Tongue (tissue), 2 donors: ENCODE data around the gene TRAF5. TPM values are rescaled to one million over a fixed set of nuclear protein-coding genes. Genes with fewer than 3 reads are reported as not detected.
A peak's percentile ranks its signal among the peaks of the same experiment; 100 is the strongest.

Experiments used
- DNase-seq: peaks from one replicate; pipeline ENCODE4 v3.0.0-alpha.2; 2015
- total RNA-seq: library from RNA; depleted of rRNA; stranded (reverse); fragments of >200 nt; gene quantifications from one replicate; pipeline ENCODE4 v1.2.3, GENCODE V29; 2014

TRAF5 gene
- total RNA-seq, 1 donor from 2014 or later = 24.0 TPM

DNA sequence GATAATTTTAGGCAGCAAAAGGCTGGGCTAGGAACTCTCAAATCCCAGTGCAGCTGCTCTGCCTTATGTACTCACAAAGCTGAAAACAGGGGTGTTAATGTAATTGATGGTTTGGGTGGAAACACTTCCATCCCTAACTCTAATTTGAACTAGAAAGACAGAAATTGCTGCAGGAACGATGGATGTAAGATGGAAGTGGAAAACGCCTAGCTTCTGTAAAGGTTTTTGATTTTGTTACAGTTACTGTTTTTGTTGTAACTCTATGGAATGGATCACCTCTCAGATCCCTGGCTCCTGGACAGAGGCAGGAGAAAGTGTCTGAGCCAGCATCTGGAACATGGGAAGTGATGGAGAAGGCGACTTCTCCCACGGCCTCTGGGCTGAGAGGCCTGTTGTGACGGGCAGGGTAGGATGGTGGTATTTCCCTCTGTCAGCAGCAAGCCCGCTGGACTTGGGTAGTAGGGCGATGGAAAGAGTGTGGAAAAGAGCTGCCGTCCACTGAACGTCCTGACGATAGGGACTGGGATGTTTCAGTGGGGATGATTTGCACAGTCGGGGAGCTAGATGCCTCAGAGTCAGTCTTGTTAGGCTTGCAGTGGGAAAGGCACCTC, 1.6 kb downstream of the TRAF5 start:
- no peak for DNase-seq

DNA sequence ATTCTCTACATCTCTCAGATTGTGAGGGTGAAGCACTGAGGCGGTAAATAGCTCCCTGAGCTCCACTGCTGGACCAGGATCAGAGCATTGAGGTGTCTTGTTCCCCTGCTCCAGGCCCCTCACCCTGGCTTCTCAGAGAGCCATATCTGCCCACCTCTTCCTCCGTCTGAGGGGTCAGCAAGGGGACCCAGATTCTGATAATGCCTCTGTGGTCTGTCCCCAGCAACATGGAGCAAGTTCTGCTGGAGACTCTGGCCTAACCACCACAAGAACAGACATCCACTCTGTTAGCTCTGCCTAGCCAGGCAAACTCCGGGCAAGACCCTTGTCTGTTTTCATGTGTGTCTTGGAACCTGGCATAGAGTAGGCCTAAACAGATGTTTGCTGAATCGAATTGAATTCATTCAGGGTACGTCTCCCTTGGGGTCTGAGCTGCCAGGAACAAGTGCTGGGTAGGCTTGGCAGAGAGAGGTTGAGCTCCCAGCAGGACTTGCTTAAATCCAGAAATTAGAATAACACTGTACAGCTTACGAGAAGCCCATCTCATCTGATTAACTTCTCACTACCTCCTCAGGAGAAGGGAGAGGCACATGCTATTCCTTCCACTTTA, 2.3 kb downstream of the TRAF5 start:
- DNase-seq = peak; percentile 41

DNA sequence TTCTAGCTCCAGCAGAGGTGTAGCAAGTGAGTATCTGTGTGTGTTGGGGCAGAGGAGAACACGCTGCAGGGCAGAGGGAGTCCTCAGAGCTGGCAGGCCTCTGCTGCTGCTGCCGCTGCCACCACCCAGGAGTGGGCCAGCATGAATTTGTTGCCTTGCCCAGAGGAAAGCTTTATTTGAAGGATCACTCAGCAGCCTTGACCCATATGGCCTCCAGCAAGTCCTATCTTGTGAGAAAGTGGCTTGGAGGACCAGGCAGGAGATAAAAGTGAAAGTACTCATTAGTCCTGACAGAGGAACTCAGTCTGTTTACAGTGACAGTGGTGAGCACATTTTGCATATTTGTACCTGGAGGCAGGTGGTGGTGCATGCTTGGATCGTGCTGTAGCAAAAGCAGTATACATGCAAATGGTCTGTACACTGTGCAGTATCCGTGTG, 3.1 kb downstream of the TRAF5 start:
- DNase-seq = no peak

DNA sequence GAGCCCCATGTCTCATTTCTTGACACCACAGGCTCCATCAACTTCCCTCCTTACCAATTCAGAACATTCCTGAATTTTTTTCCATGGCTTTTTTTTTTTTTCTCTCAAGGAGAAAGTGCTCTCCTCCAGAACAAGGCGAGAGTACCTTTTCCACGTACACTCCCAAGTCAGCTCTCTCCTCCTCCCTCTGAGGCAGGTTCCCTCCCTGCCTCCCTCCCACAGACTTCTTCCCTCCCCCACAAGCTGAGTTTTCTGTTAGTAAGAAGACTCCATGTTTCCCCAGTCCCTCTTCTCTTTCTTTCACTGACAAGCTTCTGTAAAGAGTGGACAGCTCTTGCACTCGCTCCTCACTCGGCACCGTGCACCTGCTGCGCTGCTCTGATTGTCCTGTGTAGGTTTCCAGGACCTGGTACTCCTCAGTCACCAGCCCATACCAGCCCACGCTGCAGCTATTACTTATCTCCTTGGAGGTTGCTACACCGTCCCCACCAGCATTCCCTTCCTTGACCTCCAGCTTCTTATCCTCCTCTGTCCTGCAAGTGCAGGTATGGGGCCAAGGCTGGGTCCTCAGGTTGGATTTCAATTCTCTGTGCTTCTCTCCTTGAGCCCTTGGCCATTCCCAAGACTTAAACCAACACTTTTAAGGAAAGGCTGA, 3.8 kb downstream of the TRAF5 start:
- no peak for DNase-seq

DNA sequence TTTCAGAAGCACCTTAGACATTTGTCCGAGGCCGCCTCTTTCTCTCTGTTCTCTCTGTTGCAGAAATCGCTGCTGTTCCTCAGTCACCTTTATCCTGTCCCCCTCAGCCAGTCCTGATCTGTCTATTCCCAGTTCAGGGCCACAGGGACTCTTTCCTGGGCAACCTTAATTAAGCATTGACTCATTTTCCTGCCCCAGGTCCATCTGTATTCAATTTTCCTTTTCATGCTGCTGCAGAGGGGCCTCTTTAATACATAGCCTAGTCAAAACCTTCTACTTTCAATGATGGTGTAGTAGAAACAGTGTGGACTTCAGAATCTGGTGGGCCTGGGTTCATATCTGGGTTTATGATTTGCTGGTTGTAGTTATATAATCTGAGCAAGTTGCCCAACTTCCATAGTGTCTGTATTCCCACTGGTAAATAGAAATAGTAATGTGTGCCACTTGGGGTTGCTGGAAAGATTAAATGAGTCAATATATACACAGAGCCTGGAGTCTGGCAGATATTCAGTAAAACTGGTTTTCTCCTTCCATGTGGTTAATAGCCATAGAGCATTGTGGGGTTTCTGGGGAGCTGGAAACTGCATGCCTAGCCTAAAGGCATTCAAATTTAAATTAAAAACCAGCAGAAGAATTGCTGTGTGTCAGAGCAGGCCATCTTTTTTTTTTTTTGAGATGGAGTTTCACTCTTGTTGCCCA, 4.5 kb downstream of the TRAF5 start:
- no peak for DNase-seq

DNA sequence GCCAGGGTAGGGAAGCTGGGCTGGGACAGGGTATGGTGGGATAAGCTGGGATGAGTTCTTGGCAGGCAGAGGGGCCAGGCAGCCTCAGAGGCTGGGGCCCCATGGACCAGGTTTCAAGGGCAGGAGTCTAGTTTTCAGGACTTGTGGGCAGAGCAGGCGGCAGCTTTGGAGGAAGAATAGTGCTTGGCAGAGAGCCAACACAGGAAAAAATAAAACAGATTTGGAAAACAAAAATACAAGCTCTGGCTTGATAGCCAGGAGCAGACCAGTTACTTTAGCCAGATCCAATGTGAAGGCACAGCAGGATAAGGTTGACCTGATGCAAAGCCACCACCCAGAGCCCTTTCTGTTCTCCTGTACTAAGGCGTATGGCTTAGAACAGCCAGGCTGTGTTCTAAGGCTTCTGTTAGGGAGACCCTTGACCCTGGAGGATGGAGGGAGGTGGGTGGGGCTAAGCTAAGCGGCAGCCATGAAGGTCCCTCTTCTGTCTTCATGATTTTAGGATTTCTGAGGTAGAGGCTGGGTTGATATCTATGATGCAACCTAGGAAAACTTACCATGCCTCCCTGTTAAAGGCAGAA, 5.5 kb downstream of the TRAF5 start:
- no peak for DNase-seq

DNA sequence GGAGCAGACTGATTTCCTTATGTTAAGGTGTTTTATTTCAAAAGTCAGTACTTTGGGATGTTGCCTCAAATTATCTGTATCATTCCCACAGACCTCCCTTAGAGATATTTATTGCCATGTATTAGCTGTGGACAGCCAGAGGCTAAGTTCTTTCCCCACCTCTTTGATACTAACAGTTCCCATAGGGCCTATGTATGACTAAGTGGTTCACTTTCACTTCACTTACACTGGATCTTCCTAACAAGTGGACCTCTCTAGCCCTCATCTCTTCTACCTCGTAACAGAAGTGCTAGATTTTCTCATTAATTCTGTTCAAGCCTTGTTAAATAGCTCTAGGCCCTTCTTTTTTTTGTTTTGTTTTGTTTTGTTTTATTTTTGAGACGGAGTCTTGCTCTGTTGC, 6.2 kb downstream of the TRAF5 start:
- no peak for DNase-seq

DNA sequence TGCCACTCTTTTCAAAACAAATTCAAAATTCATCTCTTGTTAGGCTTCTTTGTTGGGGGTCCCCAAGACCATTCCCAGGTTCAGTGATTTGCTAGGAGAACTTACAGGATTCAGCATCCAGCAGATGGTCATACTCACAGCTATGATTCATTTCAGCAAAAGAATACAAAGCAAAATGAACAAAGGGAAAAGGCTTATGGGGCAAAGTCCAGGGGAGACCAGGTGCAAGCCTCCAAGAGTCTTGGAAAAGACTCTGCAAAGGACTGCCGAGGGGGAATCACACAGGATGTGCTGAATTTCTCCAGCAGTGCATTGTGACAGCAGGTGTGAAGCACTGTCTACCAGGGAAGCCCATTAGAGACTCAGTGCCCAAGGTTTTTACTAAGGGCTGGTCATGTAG, 7.3 kb downstream of the TRAF5 start:
- DNase-seq = no peak

DNA sequence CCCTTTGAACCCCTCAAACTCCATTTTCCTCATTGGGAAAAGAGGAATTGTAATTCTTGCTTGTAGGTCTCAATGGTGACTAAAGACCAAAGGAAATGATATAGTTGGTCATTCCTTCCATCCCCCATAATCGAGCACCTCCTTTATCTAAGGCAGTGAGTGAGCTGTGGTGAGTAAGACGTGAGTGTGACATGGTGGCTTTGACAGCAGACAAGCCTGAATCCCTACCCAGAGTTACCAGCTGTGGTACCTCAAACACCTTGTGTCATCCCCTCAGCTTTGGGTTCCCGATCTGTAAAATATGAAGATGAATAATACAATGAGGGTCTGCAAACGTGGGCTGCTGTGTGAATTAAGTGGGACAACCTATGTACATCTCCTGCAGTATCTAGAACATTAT, 8.4 kb downstream of the TRAF5 start:
- DNase-seq = no peak

DNA sequence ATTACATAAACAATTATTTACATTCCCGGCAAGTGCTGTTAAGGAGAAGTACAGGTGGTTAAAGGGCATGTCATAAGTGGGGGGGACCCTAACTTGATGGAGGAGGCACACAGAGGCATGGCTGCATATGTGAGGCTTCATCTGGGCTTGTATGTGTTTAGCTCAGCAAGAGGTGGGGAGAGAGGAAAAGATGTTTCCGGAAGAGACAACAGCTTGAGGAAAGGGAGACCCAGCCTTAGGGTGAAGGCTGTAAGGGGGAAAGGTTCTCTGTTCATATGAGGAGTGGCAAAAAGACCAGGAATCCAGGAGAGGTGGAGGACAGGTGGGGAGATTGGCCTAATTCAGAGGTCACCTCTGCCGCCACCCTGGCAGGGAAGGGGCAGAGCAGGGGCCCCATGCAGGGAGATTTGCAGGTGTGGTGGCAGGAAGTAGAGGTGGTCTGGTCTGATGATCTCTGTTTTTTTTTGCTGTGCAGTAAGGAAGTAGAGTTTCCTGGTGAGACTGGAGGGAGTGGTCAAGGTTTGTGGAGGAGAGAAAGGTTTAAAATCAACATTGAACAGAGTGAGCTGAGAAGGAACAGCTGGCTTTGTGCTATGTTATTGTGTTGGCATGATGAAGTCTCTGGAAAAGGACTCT, 9.0 kb downstream of the TRAF5 start:
- DNase-seq = no peak

DNA sequence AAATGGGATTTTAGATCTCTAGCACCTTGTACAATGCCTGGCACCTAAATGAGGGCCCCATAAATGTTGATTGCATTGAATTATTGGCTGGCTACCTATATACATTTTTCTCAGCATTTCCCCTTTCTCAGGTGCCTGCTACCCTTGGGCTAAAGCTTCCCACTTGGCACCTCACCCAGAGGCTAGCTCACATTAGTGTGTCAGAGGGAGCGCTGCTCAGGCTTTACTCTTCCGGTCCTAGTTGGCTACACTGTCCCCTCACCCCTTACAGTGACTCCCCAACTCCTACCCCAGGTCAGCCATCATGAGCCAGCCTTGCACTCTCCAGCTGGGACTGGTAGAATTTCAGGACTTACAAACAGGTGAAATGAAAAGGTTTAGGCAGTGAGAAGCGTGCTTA, 9.5 kb downstream of the TRAF5 start:
- no peak for DNase-seq

DNA sequence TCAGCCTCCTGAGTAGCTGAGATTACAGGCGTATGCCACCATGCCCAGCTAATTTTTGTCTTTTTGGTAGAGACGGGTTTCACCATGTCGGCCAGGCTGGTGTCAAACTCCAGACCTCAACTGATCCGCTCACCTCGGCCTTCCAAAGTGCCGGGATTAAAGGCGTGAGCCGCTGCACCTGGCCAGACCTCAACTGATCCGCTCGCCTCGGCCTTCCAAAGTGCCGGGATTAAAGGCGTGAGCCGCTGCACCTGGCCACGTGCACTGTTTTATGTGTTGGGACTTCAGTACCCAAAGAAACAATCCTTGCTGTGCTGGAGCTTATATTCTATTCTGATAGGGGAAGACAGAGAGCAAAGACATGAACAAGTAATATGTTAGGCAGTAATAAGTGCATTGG, 10.1 kb downstream of the TRAF5 start:
- no peak for DNase-seq

DNA sequence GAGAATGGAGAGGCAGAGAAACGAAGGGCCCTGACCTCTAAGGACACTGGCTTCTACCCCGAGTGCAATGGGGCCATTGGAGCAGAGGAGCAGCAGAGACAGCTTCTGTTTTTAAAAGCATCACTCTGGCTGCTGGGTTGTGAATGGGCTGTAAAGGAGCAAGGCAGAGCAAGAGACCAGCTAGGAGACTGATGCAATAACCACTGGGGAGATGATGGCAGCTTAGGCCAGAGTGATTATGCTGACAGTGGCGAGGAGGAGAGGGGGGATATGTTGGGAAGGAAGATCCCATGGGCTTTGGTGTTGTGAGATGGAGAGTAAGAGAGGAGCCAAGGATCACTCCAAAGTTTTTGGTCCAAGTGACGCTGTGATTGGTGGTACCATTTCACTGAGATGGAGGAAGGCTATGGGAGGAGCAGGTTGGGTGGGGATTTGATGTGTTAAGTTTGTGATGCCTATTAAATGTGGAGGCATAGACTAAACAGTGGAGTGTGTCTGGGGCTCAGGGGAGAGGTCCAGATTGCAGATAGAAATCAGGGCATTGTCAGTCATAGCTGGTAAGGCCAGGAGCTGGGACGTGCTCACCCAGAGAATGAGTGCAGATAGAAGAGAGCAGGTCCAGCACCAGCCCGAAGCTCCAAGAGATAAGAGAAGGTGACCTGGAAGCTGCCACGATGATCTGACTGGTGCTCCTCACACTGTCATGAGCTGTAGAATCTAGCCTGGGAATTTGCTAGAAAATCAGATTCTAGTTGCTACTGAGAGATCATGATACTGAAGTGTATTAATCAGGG, 11.0 kb downstream of the TRAF5 start:
- no peak for DNase-seq

DNA sequence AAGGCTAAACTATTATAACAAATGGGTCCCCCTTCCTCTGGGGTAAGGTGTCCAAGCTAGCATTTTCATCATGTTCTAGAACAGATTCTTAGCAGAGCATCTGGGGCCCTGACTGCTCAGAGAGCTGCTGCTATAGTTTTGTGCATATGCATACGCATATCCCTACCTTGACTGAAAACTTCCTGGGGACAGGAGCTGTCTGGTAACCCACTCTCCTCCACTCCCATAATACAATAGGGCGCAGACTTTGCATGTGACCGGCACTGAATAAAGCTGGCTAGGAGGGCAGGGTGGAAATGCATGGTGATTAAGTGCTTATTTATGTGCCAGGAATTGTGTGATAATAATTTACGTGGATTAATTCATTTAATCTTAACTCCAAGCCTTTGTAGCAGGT, 11.6 kb downstream of the TRAF5 start:
- no peak for DNase-seq

DNA sequence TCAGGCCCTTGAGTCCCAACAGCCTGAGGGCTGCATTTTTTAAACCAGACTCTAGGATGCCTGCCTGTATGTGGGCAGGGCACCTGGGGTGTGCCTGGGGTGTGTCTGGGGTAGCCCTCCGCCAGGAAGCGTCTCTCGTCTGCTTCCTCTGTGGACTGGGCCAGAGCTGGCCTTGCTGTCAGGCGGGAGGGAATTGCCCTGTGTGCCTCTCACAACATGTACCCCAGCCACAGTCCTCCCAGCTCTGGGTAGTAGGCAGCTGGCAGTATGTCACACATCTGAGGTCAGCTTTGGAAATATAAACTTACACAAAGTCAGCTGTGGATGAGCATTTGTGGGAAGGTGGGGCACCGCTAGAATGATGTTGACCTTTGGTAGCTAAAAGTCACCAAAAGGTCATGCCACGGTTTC, 13.0 kb downstream of the TRAF5 start:
- peak; percentile 40 for DNase-seq

DNA sequence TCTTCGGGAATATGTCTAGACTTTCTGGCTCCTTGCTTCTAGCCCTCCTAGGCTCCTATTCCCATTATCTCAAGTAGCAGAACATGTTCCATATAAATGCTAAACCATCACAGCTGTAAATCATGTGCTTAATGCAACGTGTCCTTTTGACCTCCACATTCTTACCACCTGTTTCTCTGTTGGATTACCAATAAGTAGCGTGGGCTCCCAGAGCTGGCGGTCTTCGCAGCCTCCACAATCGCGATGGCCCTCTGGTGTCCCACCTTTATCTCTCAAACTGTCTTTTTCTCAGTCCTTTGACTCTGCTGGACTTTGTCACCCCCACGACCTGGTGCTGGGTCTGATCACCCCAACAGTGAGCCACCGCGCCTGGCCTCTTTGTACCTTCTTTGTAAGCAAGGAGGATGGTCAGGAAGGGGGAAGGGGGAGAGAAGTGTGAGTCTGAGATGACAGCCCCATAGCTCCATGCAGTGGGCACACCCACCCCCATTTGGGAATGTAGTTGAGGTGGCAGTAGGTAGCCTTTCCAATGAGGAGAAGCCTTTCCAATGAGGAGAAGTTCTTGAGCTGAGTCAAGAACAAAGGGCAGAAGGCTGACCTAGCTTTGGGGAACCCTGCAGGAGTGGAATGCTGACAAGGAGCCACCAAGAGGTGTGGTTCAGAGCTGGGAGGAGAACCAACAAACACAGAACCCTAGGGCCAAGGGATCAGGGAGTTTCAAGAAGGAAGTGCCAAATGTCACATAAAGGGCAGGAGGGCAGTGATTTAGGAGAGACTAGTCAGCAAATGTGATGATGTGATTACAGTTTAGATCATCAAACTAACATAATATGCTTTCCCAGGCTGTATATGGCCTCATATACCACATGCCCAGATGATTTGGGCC, 14.2 kb downstream of the TRAF5 start:
- DNase-seq = no peak

DNA sequence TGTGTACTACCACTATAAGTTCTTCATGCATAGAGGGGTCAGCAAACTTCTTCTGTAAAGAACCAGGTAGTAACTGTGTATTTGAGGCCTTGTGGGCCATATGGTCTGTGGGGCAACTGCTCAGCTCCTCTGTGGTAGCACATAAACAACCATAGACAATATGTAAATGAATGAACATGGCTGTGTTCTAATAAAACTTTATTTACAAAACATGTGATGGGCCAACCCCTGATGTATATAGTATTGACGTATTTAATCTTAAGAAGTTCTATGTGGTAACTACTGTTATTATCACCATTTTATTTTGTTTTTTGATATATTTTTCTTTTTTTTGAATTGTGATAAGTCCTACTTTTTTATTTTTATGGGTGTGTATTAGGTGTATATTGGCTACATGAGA, 15.4 kb downstream of the TRAF5 start:
- DNase-seq = no peak

DNA sequence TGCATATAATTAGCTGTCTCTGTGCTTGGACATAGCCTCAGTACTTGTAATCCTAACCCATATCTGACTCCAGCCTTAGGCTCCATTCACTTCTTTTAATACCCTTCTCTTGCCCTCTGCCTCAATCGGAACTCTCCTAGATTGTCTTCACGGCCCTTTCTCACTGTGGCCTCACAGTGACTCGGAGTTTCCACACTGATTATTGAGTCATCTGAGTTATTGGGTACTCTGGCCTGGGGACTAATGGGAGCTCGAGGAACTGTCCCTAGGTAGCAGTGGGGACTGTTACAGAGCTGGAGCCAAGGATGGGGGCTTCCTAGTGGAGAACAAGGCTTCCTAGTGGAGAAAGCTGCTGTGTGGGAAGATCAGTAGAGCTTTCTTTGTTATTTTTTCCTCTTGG, 17.0 kb downstream of the TRAF5 start:
- DNase-seq = no peak

DNA sequence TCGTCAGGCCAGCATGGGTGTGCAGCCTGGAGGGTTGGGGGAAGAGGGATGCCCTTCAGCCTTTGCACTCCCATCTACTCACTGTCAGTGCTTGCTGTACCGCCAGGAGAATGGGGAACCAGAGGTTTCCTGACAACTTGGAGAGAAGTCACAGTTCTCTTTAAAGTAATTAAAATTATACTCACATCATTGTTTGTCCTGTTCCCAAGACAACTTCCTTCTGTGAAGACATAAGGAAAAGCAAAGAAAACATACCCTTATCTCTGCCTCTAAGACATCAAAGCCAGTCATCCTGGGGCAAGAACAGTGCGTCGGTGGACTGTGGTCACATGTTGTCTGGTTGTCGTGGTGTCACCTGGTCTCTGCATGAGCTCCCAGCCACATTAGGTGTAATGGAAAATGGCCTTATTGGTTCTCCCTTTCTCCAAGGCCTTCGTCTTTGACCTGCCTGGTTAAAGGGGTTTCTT, 17.6 kb downstream of the TRAF5 start:
- no peak for DNase-seq

DNA sequence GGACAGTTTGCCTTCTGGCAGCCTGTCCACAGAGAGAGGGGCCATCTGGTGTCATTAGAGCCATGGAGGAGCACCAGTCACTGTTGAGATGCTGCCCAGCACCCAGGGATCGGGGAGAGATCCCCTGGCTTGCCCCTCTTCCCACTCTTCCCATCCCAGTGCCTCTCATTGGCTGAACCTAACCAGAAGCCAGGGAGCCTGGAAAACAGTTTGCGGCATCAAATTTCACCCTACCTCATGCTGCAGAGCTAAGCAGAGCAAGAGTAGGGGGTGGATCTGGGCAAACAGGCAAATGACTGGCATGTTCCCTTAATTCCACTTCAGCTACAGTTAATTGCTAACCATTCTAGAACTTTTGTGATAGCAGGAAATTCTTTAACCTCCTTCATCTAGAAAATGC, 19.1 kb downstream of the TRAF5 start:
- no peak for DNase-seq
